ENCODE data around the gene MME. TPM values are rescaled to one million over a fixed set of nuclear protein-coding genes. Genes with fewer than 3 reads are reported as not detected.
A peak's percentile ranks its signal among the peaks of the same experiment; 100 is the strongest.

The MME gene
- total RNA-seq, 1 experiment from 2014 or later, result 23.9 TPM

GRCh38 chr3:155047672-155048071 is 32.4 kb upstream of the MME start:
- Mint-ChIP-seq H3K36me3 (peaks cover 26% of the 10 kb centered on the region), H3K4me3 (no peak overlapping the region), H3K9me3 (peaks cover 45% of the 10 kb centered on the region), H3K27ac (peak overlapping the region; percentile 12; the same call in 1 of the 2 replicates), H3K4me1 (peaks cover 4% of the 10 kb centered on the region; the same call in 1 of the 2 replicates), H3K27me3 (ENCODE audit: low read depth) (0 out of 2 replicates have a peak, but pooled peaks cover under 1% of the 10 kb centered on the region)
- DNase-seq (ENCODE audit: low spot score) (no peak), ATAC-seq (no peak)
- CTCF ChIA-PET, result no interaction called here
- no peak for TF ChIP-seq MXD4 (CRISPR knock-in tag; IDR thresholded peaks at IDR 0.05; ENCODE audit: borderline replicate concordance)
- no peak for TF ChIP-seq MAX (CRISPR knock-in tag; IDR thresholded peaks at IDR 0.05)
- TF ChIP-seq KAT7 (CRISPR knock-in tag; IDR thresholded peaks at IDR 0.05; ENCODE audit: borderline replicate concordance), result no peak
- no peak for TF ChIP-seq PRRX2 (CRISPR knock-in tag; IDR thresholded peaks at IDR 0.05)
- TF ChIP-seq ETV6 (CRISPR knock-in tag; IDR thresholded peaks at IDR 0.05), result no peak
- TF ChIP-seq ZNF138 (CRISPR knock-in tag; conservative IDR thresholded peaks at IDR 0.05), result no peak
- no peak for TF ChIP-seq ZNF532 (CRISPR knock-in tag; IDR thresholded peaks at IDR 0.05; ENCODE audit: borderline replicate concordance)
- TF ChIP-seq SOX15 (CRISPR knock-in tag; IDR thresholded peaks at IDR 0.05), result no peak
- TF ChIP-seq, protein P1, sequence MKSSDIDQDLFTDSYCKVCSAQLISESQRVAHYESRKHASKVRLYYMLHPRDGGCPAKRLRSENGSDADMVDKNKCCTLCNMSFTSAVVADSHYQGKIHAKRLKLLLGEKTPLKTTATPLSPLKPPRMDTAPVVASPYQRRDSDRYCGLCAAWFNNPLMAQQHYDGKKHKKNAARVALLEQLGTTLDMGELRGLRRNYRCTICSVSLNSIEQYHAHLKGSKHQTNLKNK (CRISPR knock-in tag; IDR thresholded peaks at IDR 0.05), result no peak
- TF ChIP-seq NFATC4 (CRISPR knock-in tag; IDR thresholded peaks at IDR 0.05), result no peak
- no peak for TF ChIP-seq ZBTB21 (CRISPR knock-in tag; IDR thresholded peaks at IDR 0.05; ENCODE audit: borderline replicate concordance)
- TF ChIP-seq ZNF671 (CRISPR knock-in tag; IDR thresholded peaks at IDR 0.05), result no peak
- no peak for TF ChIP-seq NFE2L1 (CRISPR knock-in tag; IDR thresholded peaks at IDR 0.05)
- TF ChIP-seq, protein P2, sequence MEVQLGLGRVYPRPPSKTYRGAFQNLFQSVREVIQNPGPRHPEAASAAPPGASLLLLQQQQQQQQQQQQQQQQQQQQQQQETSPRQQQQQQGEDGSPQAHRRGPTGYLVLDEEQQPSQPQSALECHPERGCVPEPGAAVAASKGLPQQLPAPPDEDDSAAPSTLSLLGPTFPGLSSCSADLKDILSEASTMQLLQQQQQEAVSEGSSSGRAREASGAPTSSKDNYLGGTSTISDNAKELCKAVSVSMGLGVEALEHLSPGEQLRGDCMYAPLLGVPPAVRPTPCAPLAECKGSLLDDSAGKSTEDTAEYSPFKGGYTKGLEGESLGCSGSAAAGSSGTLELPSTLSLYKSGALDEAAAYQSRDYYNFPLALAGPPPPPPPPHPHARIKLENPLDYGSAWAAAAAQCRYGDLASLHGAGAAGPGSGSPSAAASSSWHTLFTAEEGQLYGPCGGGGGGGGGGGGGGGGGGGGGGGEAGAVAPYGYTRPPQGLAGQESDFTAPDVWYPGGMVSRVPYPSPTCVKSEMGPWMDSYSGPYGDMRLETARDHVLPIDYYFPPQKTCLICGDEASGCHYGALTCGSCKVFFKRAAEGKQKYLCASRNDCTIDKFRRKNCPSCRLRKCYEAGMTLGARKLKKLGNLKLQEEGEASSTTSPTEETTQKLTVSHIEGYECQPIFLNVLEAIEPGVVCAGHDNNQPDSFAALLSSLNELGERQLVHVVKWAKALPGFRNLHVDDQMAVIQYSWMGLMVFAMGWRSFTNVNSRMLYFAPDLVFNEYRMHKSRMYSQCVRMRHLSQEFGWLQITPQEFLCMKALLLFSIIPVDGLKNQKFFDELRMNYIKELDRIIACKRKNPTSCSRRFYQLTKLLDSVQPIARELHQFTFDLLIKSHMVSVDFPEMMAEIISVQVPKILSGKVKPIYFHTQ (CRISPR knock-in tag; IDR thresholded peaks at IDR 0.05), result no peak
- no peak for TF ChIP-seq FOXP1 (CRISPR knock-in tag; IDR thresholded peaks at IDR 0.05; ENCODE audit: borderline replicate concordance)
- POLR2A ChIA-PET, result no interaction called here

GRCh38 chr3:155049959-155050358 is 30.2 kb upstream of the MME start:
- CTCF ChIA-PET, result no interaction called here
- H3K27me3 Mint-ChIP-seq (ENCODE audit: low read depth), result peaks cover 5% of the 10 kb centered on the region
- peaks cover 64% of the 10 kb centered on the region for H3K9me3 Mint-ChIP-seq
- DNase-seq (ENCODE audit: low spot score), result no peak
- POLR2A ChIA-PET, result no interaction called here
- H3K27ac Mint-ChIP-seq, result no peak overlapping the region
- ATAC-seq, result no peak
- no peak for TF ChIP-seq ZNF138 (CRISPR knock-in tag; conservative IDR thresholded peaks at IDR 0.05)
- no peak for TF ChIP-seq EMX1 (CRISPR knock-in tag; IDR thresholded peaks at IDR 0.05)
- no peak for TF ChIP-seq RORB (CRISPR knock-in tag; IDR thresholded peaks at IDR 0.05)
- TF ChIP-seq ETV6 (CRISPR knock-in tag; IDR thresholded peaks at IDR 0.05), result no peak
- no peak for TF ChIP-seq TCF7 (CRISPR knock-in tag; IDR thresholded peaks at IDR 0.05; ENCODE audit: low read depth)
- no peak for TF ChIP-seq NFE2L1 (CRISPR knock-in tag; IDR thresholded peaks at IDR 0.05)
- peaks cover 4% of the 10 kb centered on the region; the same call in 1 of the 2 replicates for H3K4me1 Mint-ChIP-seq
- peaks cover 42% of the 10 kb centered on the region for H3K36me3 Mint-ChIP-seq
- H3K4me3 Mint-ChIP-seq, result no peak overlapping the region

Measured in WTC11 (cell line).